ENCODE measurements around the gene IL1RAP. TPM values are rescaled to one million over a fixed set of nuclear protein-coding genes. Genes with fewer than 3 reads are reported as not detected.

Gene IL1RAP
- total RNA-seq, 1 donor from 2014 or later, result 15.0 TPM

DNA sequence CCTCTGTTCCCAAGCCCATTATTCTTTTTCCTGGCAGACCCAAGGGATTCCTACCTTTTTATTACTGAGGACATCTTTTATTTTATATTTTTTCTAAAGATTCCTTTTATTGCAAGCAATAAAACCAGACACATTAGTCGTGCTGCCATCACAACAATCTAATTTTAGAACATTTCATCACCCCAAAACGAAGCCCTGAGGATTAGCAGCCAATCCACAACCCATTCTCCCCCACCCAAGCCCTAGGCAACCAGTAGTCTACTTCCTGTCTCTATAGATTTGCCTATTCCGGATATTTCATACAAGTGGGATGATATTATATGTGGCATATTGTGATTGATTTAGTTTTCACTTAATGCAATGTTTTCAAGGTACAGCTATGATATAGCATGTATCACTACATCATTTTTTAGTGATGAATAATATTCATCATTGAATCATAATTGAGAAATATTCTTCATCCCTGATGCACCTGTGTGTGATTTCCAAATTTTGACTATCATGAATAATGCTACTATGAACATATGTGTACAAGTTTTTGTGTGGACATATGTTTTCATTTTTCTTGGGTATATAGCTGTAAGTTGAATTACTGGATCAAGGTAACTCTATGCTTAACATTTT, 65.7 kb downstream of the IL1RAP start:
- Mint-ChIP-seq H3K36me3 (no peaks in the 10 kb centered on the region), H3K9me3 (peaks cover 12% of the 10 kb centered on the region), H3K4me3 (no peak overlapping the region), H3K4me1 (peaks cover 7% of the 10 kb centered on the region), H3K27ac (no peak overlapping the region), H3K27me3 (ENCODE audit: low read depth) (no peaks in the 10 kb centered on the region)
- TF ChIP-seq, protein P1, sequence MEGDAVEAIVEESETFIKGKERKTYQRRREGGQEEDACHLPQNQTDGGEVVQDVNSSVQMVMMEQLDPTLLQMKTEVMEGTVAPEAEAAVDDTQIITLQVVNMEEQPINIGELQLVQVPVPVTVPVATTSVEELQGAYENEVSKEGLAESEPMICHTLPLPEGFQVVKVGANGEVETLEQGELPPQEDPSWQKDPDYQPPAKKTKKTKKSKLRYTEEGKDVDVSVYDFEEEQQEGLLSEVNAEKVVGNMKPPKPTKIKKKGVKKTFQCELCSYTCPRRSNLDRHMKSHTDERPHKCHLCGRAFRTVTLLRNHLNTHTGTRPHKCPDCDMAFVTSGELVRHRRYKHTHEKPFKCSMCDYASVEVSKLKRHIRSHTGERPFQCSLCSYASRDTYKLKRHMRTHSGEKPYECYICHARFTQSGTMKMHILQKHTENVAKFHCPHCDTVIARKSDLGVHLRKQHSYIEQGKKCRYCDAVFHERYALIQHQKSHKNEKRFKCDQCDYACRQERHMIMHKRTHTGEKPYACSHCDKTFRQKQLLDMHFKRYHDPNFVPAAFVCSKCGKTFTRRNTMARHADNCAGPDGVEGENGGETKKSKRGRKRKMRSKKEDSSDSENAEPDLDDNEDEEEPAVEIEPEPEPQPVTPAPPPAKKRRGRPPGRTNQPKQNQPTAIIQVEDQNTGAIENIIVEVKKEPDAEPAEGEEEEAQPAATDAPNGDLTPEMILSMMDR (IDR thresholded peaks at IDR 0.05; ENCODE audit: unreplicated experiment), result no peak
- no peak for DNase-seq (ENCODE audit: low spot score in 2 of 2, unreplicated experiment in 2 of 2)

DNA sequence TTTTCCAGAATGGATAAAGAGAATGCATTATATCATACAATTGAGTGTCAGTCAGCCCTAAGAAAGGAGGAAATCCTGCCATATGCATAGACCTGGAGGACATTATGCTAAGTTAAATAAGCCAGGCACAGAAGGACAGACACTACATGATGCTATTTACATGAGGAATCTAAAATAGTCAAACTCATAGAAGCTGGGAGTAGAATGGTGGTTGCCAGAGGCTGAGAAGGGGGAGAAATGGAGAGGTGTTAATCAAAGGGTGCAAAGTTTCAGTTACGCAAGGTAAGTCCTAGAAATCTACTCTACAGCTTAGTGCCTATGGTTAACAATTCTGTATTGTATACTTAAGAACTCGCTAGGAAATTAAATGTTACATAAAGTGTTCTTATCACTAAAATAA, 66.5 kb downstream of the IL1RAP start:
- H3K9me3 Mint-ChIP-seq, result peaks cover 12% of the 10 kb centered on the region
- H3K27me3 Mint-ChIP-seq (ENCODE audit: low read depth), result no peaks in the 10 kb centered on the region
- H3K4me3 Mint-ChIP-seq, result no peak overlapping the region
- H3K27ac Mint-ChIP-seq, result no peak overlapping the region
- H3K36me3 Mint-ChIP-seq, result no peaks in the 10 kb centered on the region
- DNase-seq (ENCODE audit: low spot score in 2 of 2, unreplicated experiment in 2 of 2), result no peak
- peaks cover 7% of the 10 kb centered on the region for H3K4me1 Mint-ChIP-seq
- TF ChIP-seq, protein P1 (IDR thresholded peaks at IDR 0.05; ENCODE audit: unreplicated experiment), result no peak

DNA sequence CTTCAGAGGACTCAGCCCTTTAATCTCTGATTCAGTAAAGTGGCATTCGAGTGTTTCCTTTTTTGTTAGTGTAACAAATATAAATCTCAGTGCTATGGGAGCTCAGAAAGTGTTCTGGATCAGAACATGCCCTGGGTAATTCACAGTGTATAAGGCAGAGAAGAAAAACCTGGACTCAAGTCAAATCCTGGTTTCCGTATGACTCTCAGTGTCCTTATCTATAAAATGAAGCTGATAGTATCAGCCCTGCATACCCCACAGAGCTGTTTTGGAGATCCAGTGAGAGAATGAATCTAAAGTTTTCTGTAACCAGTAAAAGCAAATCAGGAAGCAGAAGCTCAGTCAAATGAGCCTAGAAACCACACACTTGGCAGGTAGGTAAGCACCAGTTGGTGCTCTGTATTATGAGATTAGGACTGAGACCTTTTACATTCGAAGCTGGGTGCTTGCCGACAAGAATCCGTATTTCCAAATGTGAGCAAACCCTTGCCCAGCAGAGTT, 67.2 kb downstream of the IL1RAP start:
- no peak overlapping the region for H3K27ac Mint-ChIP-seq

DNA sequence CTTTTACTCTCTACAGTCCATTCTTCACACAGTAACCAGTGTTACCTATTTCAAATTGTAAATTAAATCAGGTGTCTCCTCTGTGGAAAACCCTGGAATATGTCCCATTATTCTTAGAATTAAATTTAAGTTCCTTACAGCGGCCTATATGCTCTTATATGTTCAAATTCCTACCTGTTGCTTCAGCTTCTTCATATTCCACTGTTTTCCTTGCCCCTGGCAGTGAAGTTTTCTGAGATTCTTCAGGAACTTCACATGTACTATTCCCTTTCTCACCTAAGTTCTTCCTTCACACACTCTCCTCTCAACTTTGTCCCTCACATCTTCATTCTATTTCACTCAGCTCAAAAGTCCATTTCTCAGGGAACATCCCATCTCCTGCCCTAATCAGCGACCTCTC, 68.8 kb downstream of the IL1RAP start:
- no peak for DNase-seq (ENCODE audit: low spot score in 2 of 2, unreplicated experiment in 2 of 2)
- Mint-ChIP-seq H3K36me3 (no peaks in the 10 kb centered on the region), H3K9me3 (peaks cover 12% of the 10 kb centered on the region), H3K27ac (no peak overlapping the region), H3K4me1 (peaks cover 22% of the 10 kb centered on the region), H3K27me3 (ENCODE audit: low read depth) (no peaks in the 10 kb centered on the region), H3K4me3 (no peak overlapping the region)
- TF ChIP-seq, protein P1 (IDR thresholded peaks at IDR 0.05; ENCODE audit: unreplicated experiment), result no peak

More for the DNA sequence above, 67.2 kb downstream of the IL1RAP start:
- Mint-ChIP-seq H3K9me3 (peaks cover 12% of the 10 kb centered on the region), H3K27me3 (ENCODE audit: low read depth) (no peaks in the 10 kb centered on the region), H3K4me3 (no peak overlapping the region), H3K36me3 (no peaks in the 10 kb centered on the region), H3K4me1 (peaks cover 11% of the 10 kb centered on the region)
- DNase-seq (ENCODE audit: low spot score in 2 of 2, unreplicated experiment in 2 of 2), result no peak
- TF ChIP-seq, protein P1 (IDR thresholded peaks at IDR 0.05; ENCODE audit: unreplicated experiment), result no peak

DNA sequence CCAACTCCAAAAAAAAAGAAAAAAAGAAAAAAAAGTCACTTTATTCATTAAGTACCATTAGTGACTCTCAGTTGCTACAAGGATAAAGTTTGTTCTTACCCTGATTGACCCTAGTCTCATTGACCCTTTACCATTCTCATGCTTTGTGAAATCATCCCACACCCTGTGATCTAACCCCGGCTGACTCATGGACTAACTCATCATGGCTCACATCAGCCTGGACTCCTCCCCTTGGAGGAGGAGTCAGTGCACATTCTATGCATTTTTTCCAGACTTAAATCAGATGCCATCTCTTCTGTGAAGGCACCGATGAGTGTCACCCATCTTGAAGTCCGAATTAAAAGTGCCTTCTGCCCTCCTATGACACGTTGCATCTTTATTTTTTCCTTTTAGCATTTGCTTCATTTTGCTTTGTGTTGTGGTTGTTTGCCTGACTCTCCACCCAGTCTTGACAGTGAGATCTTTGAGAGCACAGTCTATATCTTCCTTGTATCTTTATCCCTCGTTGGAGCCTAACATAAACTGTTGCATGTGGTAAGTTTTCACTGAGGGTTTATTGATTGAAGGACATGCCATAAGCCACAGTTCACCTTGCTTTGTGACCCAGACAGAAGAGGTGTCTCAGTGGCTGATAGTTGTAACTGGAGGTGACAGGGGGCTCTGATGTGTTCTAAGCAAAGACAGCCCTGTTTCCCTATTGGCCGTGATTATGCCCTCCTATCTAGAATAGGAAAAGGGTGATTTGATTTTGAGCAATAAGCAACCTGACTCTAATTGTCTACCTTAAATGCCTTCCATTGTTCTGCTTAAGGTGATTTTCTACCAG, 72.1 kb downstream of the IL1RAP start:
- DNase-seq (ENCODE audit: low spot score in 2 of 2, unreplicated experiment in 2 of 2), result no peak
- Mint-ChIP-seq H3K27me3 (ENCODE audit: low read depth) (no peaks in the 10 kb centered on the region), H3K4me1 (peaks cover 24% of the 10 kb centered on the region), H3K27ac (peak overlapping the region; percentile 21), H3K4me3 (no peak overlapping the region), H3K36me3 (no peaks in the 10 kb centered on the region), H3K9me3 (no peaks in the 10 kb centered on the region)
- TF ChIP-seq, protein P1 (IDR thresholded peaks at IDR 0.05; ENCODE audit: unreplicated experiment), result no peak

Measured in mesothelial cell of epicardium (in vitro differentiated cells).